ENCODE results near the gene EAF1.

GRCh38 chr3:15486020-15486419 lies 58.6 kb downstream of the EAF1 start:
- TF ChIP-seq SIN3A (IDR thresholded peaks at IDR 0.05; ENCODE audit: low read depth) (no peak), POLR2A (IDR thresholded peaks at IDR 0.05; ENCODE audit: borderline replicate concordance, extremely low read depth, insufficient read depth, insufficient read length) (no peak), EZH2 (IDR thresholded peaks at IDR 0.05) (no peak), POLR2AphosphoS5 (IDR thresholded peaks at IDR 0.05; ENCODE audit: low read depth, low read length) (no peak), CTCF (IDR thresholded peaks at IDR 0.05 in 2 of 3, conservative IDR thresholded peaks at IDR 0.05 in 1 of 3; ENCODE audit: borderline replicate concordance in 1 of 3, insufficient read depth in 1 of 3, low read depth in 2 of 3, low read length in 2 of 3) (no peak), TCF7L2 (IDR thresholded peaks at IDR 0.05; ENCODE audit: borderline replicate concordance, extremely low read depth, insufficient read depth, insufficient read length) (no peak), EZH2phosphoT487 (IDR thresholded peaks at IDR 0.05; ENCODE audit: borderline replicate concordance) (no peak), ZBTB33 (IDR thresholded peaks at IDR 0.05; ENCODE audit: extremely low read depth, insufficient replicate concordance, low read length) (no peak), SRF (IDR thresholded peaks at IDR 0.05; ENCODE audit: low read depth) (no peak), RAD21 (IDR thresholded peaks at IDR 0.05; ENCODE audit: low read depth) (no peak), CEBPB (IDR thresholded peaks at IDR 0.05; ENCODE audit: low read depth) (no peak)
- TF ChIP-seq, protein P1, sequence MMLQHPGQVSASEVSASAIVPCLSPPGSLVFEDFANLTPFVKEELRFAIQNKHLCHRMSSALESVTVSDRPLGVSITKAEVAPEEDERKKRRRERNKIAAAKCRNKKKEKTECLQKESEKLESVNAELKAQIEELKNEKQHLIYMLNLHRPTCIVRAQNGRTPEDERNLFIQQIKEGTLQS (IDR thresholded peaks at IDR 0.05): no peak
- TF ChIP-seq, protein P2, sequence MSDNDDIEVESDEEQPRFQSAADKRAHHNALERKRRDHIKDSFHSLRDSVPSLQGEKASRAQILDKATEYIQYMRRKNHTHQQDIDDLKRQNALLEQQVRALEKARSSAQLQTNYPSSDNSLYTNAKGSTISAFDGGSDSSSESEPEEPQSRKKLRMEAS (IDR thresholded peaks at IDR 0.05): no peak

All from HCT116 (cell line).